ENCODE results near the gene CDH4. TPM values are rescaled to one million over a fixed set of nuclear protein-coding genes. Genes with fewer than 3 reads are reported as not detected.

CDH4 gene
- total and polyA plus RNA-seq, 2 donors (not counting 1 experiment from before 2014, with no cell fraction given) = not detected

GRCh38 chr20:61964675-61965605 is 712.9 kb downstream of the CDH4 start:
- Histone ChIP-seq H3K9me3 (ENCODE audit: control extremely low read depth in 1 of 3, control insufficient read depth in 2 of 3, insufficient read depth in 1 of 3, low read length in 2 of 3) (peaks cover 0 to 3% (median 0%) of the 10 kb centered on the region in 3 donors), H3K9ac (ENCODE audit: low read length) (no peak overlapping the region), H3K27ac (ENCODE audit: low read length in 2 of 2) (no peak overlapping the region), H3K36me3 (replicated peaks in 1 of 2; ENCODE audit: control extremely low read depth in 1 of 2, control insufficient read depth in 1 of 2, extremely low read depth in 1 of 2, insufficient read depth in 2 of 2, low read length in 1 of 2) (no peaks in the 10 kb centered on the region), H3K4me2 (replicated peaks; ENCODE audit: low read depth, low read length, poor library complexity, severe bottlenecking) (no peak overlapping the region), H3K4me1 (ENCODE audit: control insufficient read depth in 2 of 2, insufficient read depth in 2 of 2, low read length in 2 of 2) (no peaks in the 10 kb centered on the region), H3K27me3 (replicated peaks in 1 of 4; ENCODE audit: control extremely low read depth in 1 of 4, control insufficient read depth in 3 of 4, insufficient read depth in 4 of 4, low read length in 3 of 4) (peaks cover 0 to 17% (median 2%) of the 10 kb centered on the region in 4 experiments), H3K4me3 (ENCODE audit: control extremely low read depth in 1 of 5, extremely low read depth in 1 of 5, insufficient read depth in 1 of 5, low read depth in 2 of 5, low read length in 4 of 5) (no peak overlapping the region), H2AFZ (ENCODE audit: insufficient read depth, low read depth, low read length, poor library complexity, severe bottlenecking) (no peak overlapping the region), H4K20me1 (ENCODE audit: control insufficient read depth, insufficient read depth, low read length, poor library complexity, severe bottlenecking) (no peaks in the 10 kb centered on the region), H3K79me2 (ENCODE audit: control insufficient read depth, insufficient read depth, low read length) (no peaks in the 10 kb centered on the region)
- intact Hi-C loops (cut with micrococcal nuclease) = no loop called here
- DNase-seq (no peak), ATAC-seq (ENCODE audit: low read depth) (no peak)
- POLR2A ChIA-PET = no interaction called here
- CTCF ChIA-PET = no interaction called here
- WGBS (ENCODE audit: insufficient coverage) = 54% methylated on average over 26 of the region's 41 CpGs
- Mint-ChIP-seq H3K9me3 (ENCODE audit: insufficient read depth) (no peaks in the 10 kb centered on the region), H3K27me3 (peaks cover 8% of the 10 kb centered on the region), H3K27ac (no peak overlapping the region), H3K4me1 (no peaks in the 10 kb centered on the region), H3K4me3 (no peak overlapping the region)
- TF ChIP-seq EZH2 (IDR thresholded peaks at IDR 0.05; ENCODE audit: borderline replicate concordance, insufficient read depth, low read depth, low read length, poor library complexity, severe bottlenecking) (no peak), CTCF (IDR thresholded peaks at IDR 0.05) (no peak)

Data from B cell (primary cell).